H9 (cell line): ENCODE measurements around the gene WDR74. TPM values are rescaled to one million over a fixed set of nuclear protein-coding genes. Genes with fewer than 3 reads are reported as not detected.

Experiments
- DNase-seq: peaks from one replicate; pipeline ENCODE4 v3.0.0-alpha.2; 2017
- H2AFZ ChIP-seq: one replicate; pipeline ENCODE4 v1.6.1; 2013; ENCODE audit warnings: mild to moderate bottlenecking, low read length, control low read depth, moderate library complexity
- H2AK5ac ChIP-seq: 2 replicates; pipeline ENCODE4 v1.6.1; 2013; ENCODE audit warnings: low read length, control low read depth, mixed read lengths; ENCODE audit not compliant: insufficient read length
- H2BK120ac ChIP-seq: one replicate; pipeline ENCODE4 v1.6.1; 2013; ENCODE audit warnings: low read depth, mild to moderate bottlenecking, low read length, control low read depth, inconsistent platforms; ENCODE audit not compliant: poor library complexity, severe bottlenecking
- H2BK12ac ChIP-seq: 2 replicates; pipeline ENCODE4 v1.6.1; 2013; ENCODE audit warnings: low read length, control low read depth, mixed read lengths, low read depth; ENCODE audit not compliant: insufficient read length
- H2BK15ac ChIP-seq: 2 replicates; pipeline ENCODE4 v1.6.1; 2013; ENCODE audit warnings: low read depth, low read length, control low read depth
- H2BK20ac ChIP-seq: one replicate; pipeline ENCODE4 v1.6.1; 2013; ENCODE audit warnings: low read depth, mild to moderate bottlenecking, low read length, control low read depth, inconsistent platforms; ENCODE audit not compliant: poor library complexity, severe bottlenecking
- H2BK5ac ChIP-seq: 2 replicates; pipeline ENCODE4 v1.6.1; 2013; ENCODE audit warnings: low read length, control low read depth, mixed read lengths; ENCODE audit not compliant: insufficient read length
- H3K14ac ChIP-seq: 2 replicates; pipeline ENCODE4 v1.6.1; 2013; ENCODE audit warnings: low read length, control low read depth; ENCODE audit not compliant: insufficient read depth
- H3K18ac ChIP-seq: 2 replicates; pipeline ENCODE4 v1.6.1; 2013; ENCODE audit warnings: low read depth, mild to moderate bottlenecking, mixed read lengths, low read length, control low read depth; ENCODE audit not compliant: insufficient read length
- H3K23ac ChIP-seq: 2 replicates; pipeline ENCODE4 v1.6.1; 2013; ENCODE audit warnings: low read length, control low read depth, mixed read lengths, low read depth; ENCODE audit not compliant: insufficient read length
- H3K23me2 ChIP-seq: 2 replicates; pipeline ENCODE4 v1.6.1; 2013; ENCODE audit warnings: low read depth, mild to moderate bottlenecking, mixed read lengths, low read length, control low read depth; ENCODE audit not compliant: insufficient read length, poor library complexity, severe bottlenecking
- H3K27ac ChIP-seq: 2 replicates; pipeline ENCODE4 v1.5.1; 2013; ENCODE audit warnings: low read length, control low read depth, mixed read lengths, low read depth; ENCODE audit not compliant: insufficient read length
- H3K27me3 ChIP-seq: 2 replicates; pipeline ENCODE4 v1.6.1; 2013; ENCODE audit warnings: low read length, control low read depth, inconsistent platforms; ENCODE audit not compliant: insufficient read depth
- H3K4ac ChIP-seq: 2 replicates; pipeline ENCODE4 v1.6.1; 2013; ENCODE audit warnings: low read depth, mild to moderate bottlenecking, control low read depth, inconsistent platforms, low read length, moderate library complexity
- H3K4me1 ChIP-seq: 2 replicates; pipeline ENCODE4 v1.6.1; 2013; ENCODE audit warnings: low read length, control low read depth, inconsistent platforms; ENCODE audit not compliant: insufficient read depth
- H3K4me2 ChIP-seq: 2 replicates; pipeline ENCODE4 v1.6.1; 2013; ENCODE audit warnings: low read length, control low read depth, mixed read lengths; ENCODE audit not compliant: insufficient read length, insufficient read depth
- H3K56ac ChIP-seq: 2 replicates; pipeline ENCODE4 v1.6.1; 2013; ENCODE audit warnings: low read depth, mild to moderate bottlenecking, mixed read lengths, low read length, control low read depth; ENCODE audit not compliant: insufficient read length
- H3K79me1 ChIP-seq: 2 replicates; pipeline ENCODE4 v1.6.1; 2013; ENCODE audit warnings: low read depth, mild to moderate bottlenecking, moderate library complexity, low read length, control low read depth, inconsistent platforms; ENCODE audit not compliant: insufficient read depth, poor library complexity, severe bottlenecking
- H3K79me2 ChIP-seq: 2 replicates; pipeline ENCODE4 v1.6.1; 2013; ENCODE audit warnings: low read length, control low read depth, inconsistent platforms; ENCODE audit not compliant: insufficient read depth
- H3K9ac ChIP-seq: 2 replicates; pipeline ENCODE4 v1.6.1; 2013; ENCODE audit warnings: low read length, control low read depth, mixed read lengths; ENCODE audit not compliant: insufficient read length; ENCODE audit errors: extremely low read depth
- H3K9me3 ChIP-seq: one replicate; pipeline ENCODE4 v1.6.1; 2013; ENCODE audit warnings: low read depth, low read length, inconsistent platforms; ENCODE audit not compliant: control insufficient read depth
- H3T11ph ChIP-seq: one replicate; pipeline ENCODE4 v1.6.1; 2013; ENCODE audit warnings: mild to moderate bottlenecking, low read length, control low read depth, inconsistent platforms
- H4K20me1 ChIP-seq: one replicate; pipeline ENCODE4 v1.6.1; 2013; ENCODE audit not compliant: control insufficient read depth, insufficient read length, insufficient read depth
- H4K5ac ChIP-seq: 2 replicates; pipeline ENCODE4 v1.6.1; 2013; ENCODE audit warnings: low read depth, mild to moderate bottlenecking, mixed read lengths, low read length, control low read depth; ENCODE audit not compliant: insufficient read length
- H4K8ac ChIP-seq: replicated peaks from 2 replicates; pipeline ENCODE4 v1.6.1; 2013; ENCODE audit warnings: low read length, control low read depth, mixed read lengths, low read depth; ENCODE audit not compliant: insufficient read length
- H4K91ac ChIP-seq: 2 replicates; pipeline ENCODE4 v1.6.1; 2013; ENCODE audit warnings: low read depth, mild to moderate bottlenecking, moderate library complexity, mixed read lengths, low read length, control low read depth; ENCODE audit not compliant: insufficient read length
- H3K27ac Mint-ChIP-seq, 3 experiments: 2 replicates in 2 of 3; 3 replicates in 1 of 3; pipeline ENCODE4 v1.8.0; 2020 to 2021; ENCODE audit warnings: mixed read lengths in 3 of 3, mild to moderate bottlenecking in 1 of 3, moderate library complexity in 1 of 3
- H3K27me3 Mint-ChIP-seq: 2 replicates; pipeline ENCODE4 v1.8.0; 2021; ENCODE audit warnings: low read depth, mild to moderate bottlenecking, moderate library complexity, mixed read lengths
- H3K36me3 Mint-ChIP-seq, 3 experiments: 2 replicates in 2 of 3; 3 replicates in 1 of 3; pipeline ENCODE4 v1.8.0; 2020 to 2021; ENCODE audit warnings: low read depth in 3 of 3, mixed read lengths in 3 of 3; ENCODE audit not compliant: insufficient read depth in 1 of 3
- H3K4me1 Mint-ChIP-seq, 2 experiments: 2 replicates each; pipeline ENCODE4 v1.8.0; 2020; ENCODE audit warnings: mixed read lengths in 2 of 2
- H3K4me3 Mint-ChIP-seq, 2 experiments: 2 replicates in 1 of 2; 3 replicates in 1 of 2; pipeline ENCODE4 v1.8.0; 2020 to 2021; ENCODE audit warnings: mild to moderate bottlenecking in 2 of 2, mixed read lengths in 2 of 2, moderate library complexity in 1 of 2
- H3K9me3 Mint-ChIP-seq, 2 experiments: 2 replicates in 1 of 2; 3 replicates in 1 of 2; pipeline ENCODE4 v1.8.0; 2020; ENCODE audit warnings: mild to moderate bottlenecking in 2 of 2, mixed read lengths in 2 of 2, moderate library complexity in 1 of 2
- CTCF ChIP-seq: fragments of 200-600 bp; sonication (generic); conservative IDR thresholded peaks from 3 replicates; pipeline ENCODE4 v1.8.0; 2021; ENCODE audit warnings: antibody characterized with exemption, mild to moderate bottlenecking
- WGBS: extraction: QIAGEN DNeasy Blood & Tissue Kit; methylation state at CpG from one replicate; pipeline ENCODE4 v1.1.7; 2013; ENCODE audit warnings: missing lambda C conversion rate, low lambda C conversion rate, mixed read lengths; ENCODE audit not compliant: insufficient read length; ENCODE audit errors: extremely low coverage; 5-methylcytosine and 5-hydroxymethylcytosine counted together
- total RNA-seq: library from RNA; stranded (reverse); gene quantifications from 2 replicates; pipeline ENCODE4 v1.2.1, GENCODE V29; 2021

The WDR74 gene
- total RNA-seq, 1 experiment from 2014 or later, result 121 TPM

GRCh38 chr11:62832336-62833234 is 6.8 kb downstream of the WDR74 start, which contains the start of gene TEX54:
Gene TEX54 (minus strand): TSS chr11:62832841.
- DNase-seq, result no peak
- no CpG with 5 or more reads among the region's 40 CpGs for WGBS
- Histone ChIP-seq H3K4me1 (no peaks in the 10 kb centered on the region), H2BK120ac (no peak within 1 kb of the TSS), H3K27me3 (no peaks in the 10 kb centered on the region), H3T11ph (no peak within 1 kb of the TSS), H3K14ac (peak within 1 kb of the TSS; percentile 99), H3K18ac (peak within 1 kb of the TSS; percentile 99), H3K27ac (no peak within 1 kb of the TSS), H2AFZ (no peak within 1 kb of the TSS), H3K23ac (no peak within 1 kb of the TSS), H4K5ac (no peak within 1 kb of the TSS), H3K4ac (no peak within 1 kb of the TSS; the same call in 1 of the 2 replicates), H2BK12ac (no peak within 1 kb of the TSS), H2BK15ac (no peak within 1 kb of the TSS), H4K20me1 (no peaks in the 10 kb centered on the region), H3K79me2 (peaks cover 6% of the 10 kb centered on the region; the same call in 1 of the 2 replicates), H3K56ac (no peak within 1 kb of the TSS), H2AK5ac (no peak within 1 kb of the TSS), H3K4me2 (peak within 1 kb of the TSS; percentile 91), H3K79me1 (peaks cover under 1% of the 10 kb centered on the region), H4K91ac (no peak within 1 kb of the TSS), H2BK5ac (peak within 1 kb of the TSS; percentile 41), H4K8ac (no peak within 1 kb of the TSS), H3K9ac (peak within 1 kb of the TSS; percentile 85), H2BK20ac (no peak within 1 kb of the TSS), H3K23me2 (peaks cover 10% of the 10 kb centered on the region), H3K9me3 (no peaks in the 10 kb centered on the region)
- Mint-ChIP-seq H3K9me3 (no peaks in the 10 kb centered on the region; a peak in 1 of 5 replicates), H3K27ac (peak within 1 kb of the TSS; percentile 100), H3K4me1 (peaks cover 17 to 24% of the 10 kb centered on the region in 2 experiments), H3K36me3 (peaks cover 31 to 55% (median 54%) of the 10 kb centered on the region in 3 experiments), H3K27me3 (no peaks in the 10 kb centered on the region), H3K4me3 (peak within 1 kb of the TSS; percentile 99 to 100)
- TF ChIP-seq CTCF, result no peak
